ENCODE measurements around the gene TANGO6. TPM values are rescaled to one million over a fixed set of nuclear protein-coding genes. Genes with fewer than 3 reads are reported as not detected.

Gene TANGO6
- total RNA-seq, 1 experiment from 2014 or later: 18.0 TPM

DNA sequence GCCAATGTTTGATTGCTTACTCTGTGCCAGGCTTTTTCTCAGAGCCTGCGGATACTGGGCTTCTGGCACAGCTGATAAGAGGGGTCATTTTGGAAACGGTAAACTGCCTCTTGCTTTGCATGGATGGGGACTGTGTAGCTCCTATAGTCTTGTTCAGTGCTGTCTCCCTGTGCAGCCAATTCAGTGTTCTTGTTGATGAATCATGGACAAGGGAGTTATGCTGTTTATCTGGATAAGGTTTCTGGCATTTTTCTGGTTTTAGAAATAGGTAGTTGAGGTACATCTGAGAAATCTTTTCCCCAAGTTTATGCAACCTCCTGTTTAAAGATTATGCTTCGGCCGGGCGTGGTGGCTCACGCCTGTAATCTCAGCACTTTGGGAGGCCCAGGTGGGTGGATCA is 16.7 kb upstream of the TANGO6 start:
- no peaks in the 10 kb centered on the region for H3K4me1 ChIP-seq (ENCODE audit: insufficient read depth, low read length, poor library complexity, severe bottlenecking)
- intact Hi-C loops (cut with micrococcal nuclease; ENCODE audit: unreplicated experiment): no loop called here
- no TSS peak for BruUV-seq (replicated peaks)

DNA sequence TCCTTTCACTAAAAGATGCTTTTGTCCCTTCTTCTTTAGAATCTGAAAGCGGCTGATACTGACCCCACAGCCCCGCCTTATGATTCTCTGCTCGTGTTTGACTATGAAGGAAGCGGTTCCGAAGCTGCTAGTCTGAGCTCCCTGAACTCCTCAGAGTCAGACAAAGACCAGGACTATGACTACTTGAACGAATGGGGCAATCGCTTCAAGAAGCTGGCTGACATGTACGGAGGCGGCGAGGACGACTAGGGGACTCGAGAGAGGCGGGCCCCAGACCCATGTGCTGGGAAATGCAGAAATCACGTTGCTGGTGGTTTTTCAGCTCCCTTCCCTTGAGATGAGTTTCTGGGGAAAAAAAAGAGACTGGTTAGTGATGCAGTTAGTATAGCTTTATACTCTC is 10.1 kb upstream of the TANGO6 start:
- Histone ChIP-seq H3K36me3 (ENCODE audit: insufficient read depth, low read length, poor library complexity, severe bottlenecking) (no peaks in the 10 kb centered on the region), H3K9me3 (ENCODE audit: low read depth, low read length, poor library complexity, severe bottlenecking) (no peaks in the 10 kb centered on the region), H3K4me3 (ENCODE audit: low read depth, low read length, poor library complexity, severe bottlenecking) (no peak overlapping the region), H3K27ac (ENCODE audit: low read depth, low read length, poor library complexity, severe bottlenecking) (no peak overlapping the region), H3K4me1 (ENCODE audit: insufficient read depth, low read length, poor library complexity, severe bottlenecking) (no peaks in the 10 kb centered on the region), H3K27me3 (replicated peaks; ENCODE audit: insufficient read depth, low read depth, low read length, poor library complexity) (no peaks in the 10 kb centered on the region)
- TF ChIP-seq, protein P1, sequence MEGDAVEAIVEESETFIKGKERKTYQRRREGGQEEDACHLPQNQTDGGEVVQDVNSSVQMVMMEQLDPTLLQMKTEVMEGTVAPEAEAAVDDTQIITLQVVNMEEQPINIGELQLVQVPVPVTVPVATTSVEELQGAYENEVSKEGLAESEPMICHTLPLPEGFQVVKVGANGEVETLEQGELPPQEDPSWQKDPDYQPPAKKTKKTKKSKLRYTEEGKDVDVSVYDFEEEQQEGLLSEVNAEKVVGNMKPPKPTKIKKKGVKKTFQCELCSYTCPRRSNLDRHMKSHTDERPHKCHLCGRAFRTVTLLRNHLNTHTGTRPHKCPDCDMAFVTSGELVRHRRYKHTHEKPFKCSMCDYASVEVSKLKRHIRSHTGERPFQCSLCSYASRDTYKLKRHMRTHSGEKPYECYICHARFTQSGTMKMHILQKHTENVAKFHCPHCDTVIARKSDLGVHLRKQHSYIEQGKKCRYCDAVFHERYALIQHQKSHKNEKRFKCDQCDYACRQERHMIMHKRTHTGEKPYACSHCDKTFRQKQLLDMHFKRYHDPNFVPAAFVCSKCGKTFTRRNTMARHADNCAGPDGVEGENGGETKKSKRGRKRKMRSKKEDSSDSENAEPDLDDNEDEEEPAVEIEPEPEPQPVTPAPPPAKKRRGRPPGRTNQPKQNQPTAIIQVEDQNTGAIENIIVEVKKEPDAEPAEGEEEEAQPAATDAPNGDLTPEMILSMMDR (conservative IDR thresholded peaks at IDR 0.05; ENCODE audit: low read depth, low read length): no peak
- TF ChIP-seq EZH2 (IDR thresholded peaks at IDR 0.05; ENCODE audit: borderline replicate concordance, low read depth, low read length, poor library complexity, severe bottlenecking): no peak
- no peak for DNase-seq (ENCODE audit: low spot score)
- POLR2A ChIA-PET (ENCODE audit: low non-redundant PET): interaction anchor here (0.6 kb wide), 1 partner anchor 24 kb away, joined by 3 read pairs; no protein-coding TSS in a partner anchor
- CTCF ChIA-PET: interaction anchor here (0.8 kb wide), 1 partner anchor 11 kb away, joined by 6 read pairs; no protein-coding TSS in a partner anchor
- intact Hi-C loops (cut with micrococcal nuclease; ENCODE audit: unreplicated experiment): no loop called here
- BruUV-seq (replicated peaks): no TSS peak

More for the DNA sequence above, 16.7 kb upstream of the TANGO6 start:
- Histone ChIP-seq H3K36me3 (ENCODE audit: insufficient read depth, low read length, poor library complexity, severe bottlenecking) (no peaks in the 10 kb centered on the region), H3K27ac (ENCODE audit: low read depth, low read length, poor library complexity, severe bottlenecking) (no peak overlapping the region), H3K4me3 (ENCODE audit: low read depth, low read length, poor library complexity, severe bottlenecking) (no peak overlapping the region), H3K9me3 (ENCODE audit: low read depth, low read length, poor library complexity, severe bottlenecking) (no peaks in the 10 kb centered on the region), H3K27me3 (replicated peaks; ENCODE audit: insufficient read depth, low read depth, low read length, poor library complexity) (no peaks in the 10 kb centered on the region)
- DNase-seq (ENCODE audit: low spot score): no peak
- TF ChIP-seq EZH2 (IDR thresholded peaks at IDR 0.05; ENCODE audit: borderline replicate concordance, low read depth, low read length, poor library complexity, severe bottlenecking): no peak
- TF ChIP-seq, protein P1 (conservative IDR thresholded peaks at IDR 0.05; ENCODE audit: low read depth, low read length): no peak
- ChIA-PET CTCF (no interaction called here), POLR2A (ENCODE audit: low non-redundant PET) (no interaction called here)

DNA sequence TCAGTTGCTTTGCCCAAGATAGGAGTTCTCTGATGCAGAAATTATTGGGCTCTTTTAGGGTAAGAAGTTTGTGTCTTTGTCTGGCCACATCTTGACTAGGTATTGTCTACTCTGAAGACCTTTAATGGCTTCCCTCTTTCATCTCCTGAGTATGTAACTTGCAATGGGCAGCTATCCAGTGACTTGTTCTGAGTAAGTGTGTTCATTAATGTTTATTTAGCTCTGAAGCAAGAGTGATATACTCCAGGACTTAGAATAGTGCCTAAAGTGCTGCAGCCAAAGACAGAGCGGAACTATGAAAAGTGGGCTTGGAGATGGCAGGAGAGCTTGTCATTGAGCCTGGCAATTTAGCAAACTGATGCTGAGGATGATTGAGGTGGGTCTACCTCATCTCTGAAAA is 8.8 kb upstream of the TANGO6 start:
- no peak for DNase-seq (ENCODE audit: low spot score)
- Histone ChIP-seq H3K27me3 (replicated peaks; ENCODE audit: insufficient read depth, low read depth, low read length, poor library complexity) (no peaks in the 10 kb centered on the region), H3K4me1 (ENCODE audit: insufficient read depth, low read length, poor library complexity, severe bottlenecking) (no peaks in the 10 kb centered on the region), H3K4me3 (ENCODE audit: low read depth, low read length, poor library complexity, severe bottlenecking) (no peak overlapping the region), H3K9me3 (ENCODE audit: low read depth, low read length, poor library complexity, severe bottlenecking) (no peaks in the 10 kb centered on the region), H3K27ac (ENCODE audit: low read depth, low read length, poor library complexity, severe bottlenecking) (no peak overlapping the region), H3K36me3 (ENCODE audit: insufficient read depth, low read length, poor library complexity, severe bottlenecking) (no peaks in the 10 kb centered on the region)
- no TSS peak for BruUV-seq (replicated peaks)
- TF ChIP-seq EZH2 (IDR thresholded peaks at IDR 0.05; ENCODE audit: borderline replicate concordance, low read depth, low read length, poor library complexity, severe bottlenecking): no peak
- TF ChIP-seq, protein P1 (conservative IDR thresholded peaks at IDR 0.05; ENCODE audit: low read depth, low read length): no peak
- intact Hi-C loops (cut with micrococcal nuclease; ENCODE audit: unreplicated experiment): no loop called here
- CTCF ChIA-PET: no interaction called here
- POLR2A ChIA-PET (ENCODE audit: low non-redundant PET): interaction anchor here (0.6 kb wide), 1 partner anchor 317 kb away, joined by 6 read pairs; no protein-coding TSS in a partner anchor
